CD4-positive, alpha-beta T cell treated with Interleukin-21 for 1 hour (primary cell): ENCODE measurements around the gene NCDN.

Experiments
- DNase-seq: peaks from one replicate; pipeline ENCODE4 v3.0.0-alpha.2; 2020

Gene NCDN

GRCh38 chr1:35594005-35594760, 36.6 kb downstream of the NCDN start:
- DNase-seq, result no peak

DNA sequence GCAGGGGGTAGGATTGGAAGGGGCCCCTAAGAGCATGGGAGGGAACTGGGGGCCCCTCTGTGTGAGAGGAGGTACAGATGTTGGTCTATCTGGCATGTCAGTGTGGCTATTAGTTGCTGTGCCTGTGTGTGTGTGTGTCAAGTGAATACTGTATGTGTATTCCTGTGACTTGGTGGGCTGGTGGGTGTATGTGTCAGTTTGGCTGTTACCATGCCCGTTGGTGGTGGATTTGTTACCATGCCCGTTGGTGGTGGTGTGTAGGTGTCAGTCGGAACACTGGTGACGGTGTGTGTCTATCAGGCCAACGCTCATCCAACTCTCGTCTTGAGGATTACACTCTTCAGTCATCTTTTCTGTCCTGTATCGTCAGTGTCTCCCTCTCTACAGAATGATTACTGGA, 38.1 kb downstream of the NCDN start:
- no peak for DNase-seq

DNA sequence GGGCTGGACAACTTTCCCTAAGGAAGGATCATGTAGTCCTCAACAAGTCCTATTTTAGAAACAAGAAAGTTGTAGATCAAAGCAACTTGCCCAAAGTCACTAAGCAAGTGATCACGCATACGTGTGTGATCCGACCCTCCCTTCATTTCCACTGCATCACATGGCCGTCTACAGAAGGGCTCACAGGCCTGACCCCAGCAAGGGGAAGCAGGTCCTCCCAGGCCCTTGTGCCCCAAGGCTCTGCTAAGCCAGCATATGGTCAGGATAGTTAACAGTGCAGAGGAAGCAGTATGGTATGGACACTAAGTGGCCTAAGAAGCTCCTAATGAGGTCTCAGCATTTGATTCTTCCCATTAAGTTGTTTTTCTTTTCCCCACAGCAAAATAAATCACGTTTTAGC, 40.3 kb downstream of the NCDN start:
- DNase-seq, result no peak

DNA sequence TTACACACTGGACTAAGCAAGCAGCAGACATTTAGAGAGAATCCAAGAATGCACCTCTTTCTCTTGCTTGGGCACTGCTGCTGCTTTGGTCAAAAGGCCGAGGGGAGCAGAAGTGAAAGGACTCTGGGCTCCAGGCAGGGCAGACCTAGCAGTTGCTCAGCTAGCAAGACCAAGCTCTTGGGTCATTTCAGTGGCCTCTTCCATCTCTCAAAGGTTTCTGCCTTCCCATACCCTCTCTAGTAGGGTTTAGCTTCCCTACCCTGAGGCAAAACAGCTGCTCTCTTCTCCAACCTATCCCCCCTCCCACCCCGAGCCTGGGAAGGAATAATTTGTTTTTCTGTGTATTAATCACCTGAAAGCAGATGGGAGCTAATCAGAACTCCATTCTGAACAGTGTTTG, 41.3 kb downstream of the NCDN start:
- no peak for DNase-seq

DNA sequence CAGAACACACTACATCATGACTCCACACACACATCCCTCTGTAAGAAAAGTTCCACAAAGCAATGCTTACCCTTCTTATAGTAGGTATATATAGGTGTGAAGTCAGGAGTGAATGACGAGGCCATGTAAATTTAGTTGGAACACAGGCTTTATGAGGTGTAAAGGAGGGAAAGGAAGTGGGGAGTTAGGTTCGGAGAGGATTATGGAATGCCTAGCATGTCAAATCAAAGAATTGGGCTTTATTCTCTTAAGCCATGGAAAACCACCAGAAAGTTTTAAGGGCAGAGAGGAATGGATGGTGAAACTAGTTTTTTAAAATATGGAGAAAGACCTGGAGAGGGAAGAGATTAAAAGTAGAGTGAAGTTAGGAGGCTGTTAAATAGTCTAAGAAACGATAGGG, 41.8 kb downstream of the NCDN start:
- DNase-seq, result no peak

DNA sequence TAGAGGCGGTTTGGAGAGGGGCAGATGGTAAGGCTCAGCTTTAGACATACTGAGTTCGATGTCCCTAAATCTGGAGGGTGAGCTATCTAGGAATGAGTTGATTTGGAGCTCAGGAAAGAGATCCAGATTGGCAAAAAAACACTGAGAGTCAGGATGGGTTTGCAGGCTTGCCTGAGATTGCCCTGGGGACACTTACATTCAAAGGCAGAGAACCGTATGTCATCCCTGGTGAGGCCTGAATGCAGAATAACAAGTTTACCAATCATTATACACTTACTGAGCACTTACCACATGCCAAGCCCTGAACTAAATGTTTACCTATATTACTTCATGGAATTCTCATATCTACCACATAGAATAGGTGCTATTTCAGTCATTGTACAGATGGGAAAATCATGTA, 43.0 kb downstream of the NCDN start:
- no peak for DNase-seq

GRCh38 chr1:35603468-35603867, 45.9 kb downstream of the NCDN start:
- DNase-seq, result no peak

- DNase-seq, result no peak
Measured at GRCh38 chr1:35603941-35604340, 46.3 kb downstream of the NCDN start.

DNA sequence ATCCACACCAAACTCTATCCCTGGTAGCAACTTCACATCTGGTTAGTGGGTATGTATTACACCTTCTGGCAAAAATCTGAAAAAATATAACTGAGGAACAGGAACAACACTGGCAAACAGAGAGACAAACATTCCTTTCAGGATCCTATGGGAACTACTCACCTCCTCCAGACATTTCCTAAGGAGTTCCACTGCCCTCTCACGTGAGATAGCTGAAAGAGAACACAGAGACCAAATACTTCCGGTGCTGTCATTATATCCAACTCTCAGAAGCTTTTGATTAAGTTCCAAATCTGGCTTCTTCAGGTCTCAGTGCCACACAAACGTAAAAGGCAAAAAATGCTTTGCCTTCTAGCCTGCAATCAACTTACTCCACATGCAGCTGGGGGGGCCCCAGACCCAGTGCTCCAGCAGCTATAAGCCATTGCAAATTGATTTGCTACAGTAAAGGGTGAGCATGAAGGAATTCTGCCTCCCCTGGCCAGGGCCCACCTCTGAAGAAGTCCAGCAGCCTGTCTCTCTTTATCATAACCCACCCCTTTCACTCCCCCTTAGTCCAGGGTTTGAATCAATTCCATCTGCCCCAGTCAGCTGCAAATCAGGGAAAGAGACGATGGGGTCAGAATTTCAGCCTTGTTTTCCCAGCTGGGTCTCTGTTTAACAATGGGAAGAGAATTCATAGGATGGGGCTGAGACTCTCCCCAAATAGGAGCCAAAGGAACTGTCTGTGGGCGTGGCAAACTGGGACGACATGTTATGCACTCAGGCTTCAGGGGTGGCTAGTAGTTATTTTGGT, 47.7 kb downstream of the NCDN start:
- DNase-seq, result no peak

DNA sequence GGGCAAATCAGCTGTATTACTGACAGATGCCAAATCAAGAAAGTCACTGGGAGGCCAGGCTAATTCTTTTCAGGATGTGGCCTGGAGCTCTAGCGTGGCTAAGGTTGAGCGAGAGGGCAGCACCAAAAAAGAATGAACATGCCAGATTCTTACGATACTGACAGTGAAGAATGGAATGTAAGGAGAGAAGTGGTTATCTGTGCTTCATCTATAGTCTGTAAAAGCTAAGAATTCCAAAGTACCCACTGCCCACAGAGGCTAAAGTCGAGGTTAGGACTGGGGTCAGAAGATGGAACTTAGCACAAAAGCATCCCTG, 48.2 kb downstream of the NCDN start:
- DNase-seq, result no peak

DNA sequence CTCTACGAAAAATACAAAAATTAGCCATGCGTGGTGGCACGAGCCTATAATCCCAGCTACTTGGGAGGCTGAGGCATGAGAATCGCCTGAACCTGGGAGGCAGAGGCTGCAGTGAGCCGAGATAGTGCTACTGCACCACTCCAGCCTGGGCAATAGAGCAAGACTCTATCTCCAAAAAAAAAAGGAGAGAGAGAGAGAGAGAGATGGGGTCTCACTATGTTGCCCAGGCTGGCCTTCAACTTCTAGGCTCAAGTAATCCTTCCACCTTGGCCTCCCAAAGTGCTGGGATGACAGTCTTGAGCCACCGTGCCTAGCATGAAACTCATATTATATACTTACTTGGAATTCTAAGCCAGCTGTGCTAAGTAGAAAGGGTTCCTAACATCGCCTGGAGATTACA, 54.1 kb downstream of the NCDN start:
- DNase-seq, result no peak

- DNase-seq, result no peak
Measured at GRCh38 chr1:35615440-35615839, 57.8 kb downstream of the NCDN start.
